ENCODE measurements around the gene STX19.

GRCh38 chr3:94001827-94002495 is 26.4 kb downstream of the STX19 start:
- TF ChIP-seq CTCF (conservative IDR thresholded peaks at IDR 0.05; ENCODE audit: low read depth, low read length): no peak
- no peak for TF ChIP-seq EZH2 (IDR thresholded peaks at IDR 0.05; ENCODE audit: borderline replicate concordance, low read depth, low read length, poor library complexity, severe bottlenecking)

Data from A673 (cell line).